ENCODE data around the gene KCNC1.

The KCNC1 gene

GRCh38 chr11:17786824-17787525 lies 52.4 kb downstream of the KCNC1 start:
- DNase-seq (ENCODE audit: extremely low read depth in 1 of 2, low read depth in 1 of 2), result no peak

- no peak for DNase-seq (ENCODE audit: extremely low read depth in 1 of 2, low read depth in 1 of 2)
These were observed 53.5 kb downstream of the KCNC1 start for GRCh38 chr11:17788084-17788483.

GRCh38 chr11:17790453-17790852 lies 55.9 kb downstream of the KCNC1 start:
- no peak for DNase-seq (ENCODE audit: extremely low read depth in 1 of 2, low read depth in 1 of 2)

GRCh38 chr11:17791144-17791543 lies 56.6 kb downstream of the KCNC1 start:
- DNase-seq (ENCODE audit: extremely low read depth in 1 of 2, low read depth in 1 of 2), result no peak

- DNase-seq (ENCODE audit: extremely low read depth in 1 of 2, low read depth in 1 of 2), result no peak
These were observed 57.6 kb downstream of the KCNC1 start for GRCh38 chr11:17792161-17792560.

- DNase-seq (ENCODE audit: extremely low read depth in 1 of 2, low read depth in 1 of 2), result no peak
These were observed 59.1 kb downstream of the KCNC1 start for GRCh38 chr11:17793642-17794170.

GRCh38 chr11:17794981-17795380 lies 60.4 kb downstream of the KCNC1 start:
- DNase-seq (ENCODE audit: extremely low read depth in 1 of 2, low read depth in 1 of 2), result no peak

- DNase-seq (ENCODE audit: extremely low read depth in 1 of 2, low read depth in 1 of 2), result no peak
These were observed 61.6 kb downstream of the KCNC1 start for GRCh38 chr11:17796154-17796553.

GRCh38 chr11:17798253-17798652 lies 63.7 kb downstream of the KCNC1 start:
- DNase-seq (ENCODE audit: extremely low read depth in 1 of 2, low read depth in 1 of 2), result no peak

GRCh38 chr11:17798716-17799115 lies 64.1 kb downstream of the KCNC1 start:
- no peak for DNase-seq (ENCODE audit: extremely low read depth in 1 of 2, low read depth in 1 of 2)

- no peak for DNase-seq (ENCODE audit: extremely low read depth in 1 of 2, low read depth in 1 of 2)
These were observed 64.6 kb downstream of the KCNC1 start for GRCh38 chr11:17799147-17799546.

- no peak for DNase-seq (ENCODE audit: extremely low read depth in 1 of 2, low read depth in 1 of 2)
These were observed 66.6 kb downstream of the KCNC1 start for GRCh38 chr11:17801166-17801565.

- no peak for DNase-seq (ENCODE audit: extremely low read depth in 1 of 2, low read depth in 1 of 2)
These were observed 67.9 kb downstream of the KCNC1 start for GRCh38 chr11:17802491-17802890.

GRCh38 chr11:17803754-17804334 lies 69.3 kb downstream of the KCNC1 start:
- DNase-seq (ENCODE audit: extremely low read depth in 1 of 2, low read depth in 1 of 2), result no peak

- DNase-seq (ENCODE audit: extremely low read depth in 1 of 2, low read depth in 1 of 2), result no peak
These were observed 70.5 kb downstream of the KCNC1 start for GRCh38 chr11:17805043-17805442.

GRCh38 chr11:17805873-17806272 lies 71.3 kb downstream of the KCNC1 start:
- DNase-seq (ENCODE audit: extremely low read depth in 1 of 2, low read depth in 1 of 2), result no peak

- DNase-seq (ENCODE audit: extremely low read depth in 1 of 2, low read depth in 1 of 2), result no peak
These were observed 72.5 kb downstream of the KCNC1 start for GRCh38 chr11:17807034-17807433.

GRCh38 chr11:17810041-17810440 lies 75.5 kb downstream of the KCNC1 start:
- no peak for DNase-seq (ENCODE audit: extremely low read depth in 1 of 2, low read depth in 1 of 2)

- no peak for DNase-seq (ENCODE audit: extremely low read depth in 1 of 2, low read depth in 1 of 2)
These were observed 76.2 kb downstream of the KCNC1 start for GRCh38 chr11:17810746-17811145.

- no peak for DNase-seq (ENCODE audit: extremely low read depth in 1 of 2, low read depth in 1 of 2)
These were observed 76.8 kb downstream of the KCNC1 start for GRCh38 chr11:17811352-17811751.

GRCh38 chr11:17812091-17812864 lies 77.7 kb downstream of the KCNC1 start:
- no peak for DNase-seq (ENCODE audit: extremely low read depth in 1 of 2, low read depth in 1 of 2)

- DNase-seq (ENCODE audit: extremely low read depth in 1 of 2, low read depth in 1 of 2), result no peak
These were observed 78.2 kb downstream of the KCNC1 start for GRCh38 chr11:17812865-17813187.
